ENCODE measurements around the gene SHOX.

Gene SHOX

DNA sequence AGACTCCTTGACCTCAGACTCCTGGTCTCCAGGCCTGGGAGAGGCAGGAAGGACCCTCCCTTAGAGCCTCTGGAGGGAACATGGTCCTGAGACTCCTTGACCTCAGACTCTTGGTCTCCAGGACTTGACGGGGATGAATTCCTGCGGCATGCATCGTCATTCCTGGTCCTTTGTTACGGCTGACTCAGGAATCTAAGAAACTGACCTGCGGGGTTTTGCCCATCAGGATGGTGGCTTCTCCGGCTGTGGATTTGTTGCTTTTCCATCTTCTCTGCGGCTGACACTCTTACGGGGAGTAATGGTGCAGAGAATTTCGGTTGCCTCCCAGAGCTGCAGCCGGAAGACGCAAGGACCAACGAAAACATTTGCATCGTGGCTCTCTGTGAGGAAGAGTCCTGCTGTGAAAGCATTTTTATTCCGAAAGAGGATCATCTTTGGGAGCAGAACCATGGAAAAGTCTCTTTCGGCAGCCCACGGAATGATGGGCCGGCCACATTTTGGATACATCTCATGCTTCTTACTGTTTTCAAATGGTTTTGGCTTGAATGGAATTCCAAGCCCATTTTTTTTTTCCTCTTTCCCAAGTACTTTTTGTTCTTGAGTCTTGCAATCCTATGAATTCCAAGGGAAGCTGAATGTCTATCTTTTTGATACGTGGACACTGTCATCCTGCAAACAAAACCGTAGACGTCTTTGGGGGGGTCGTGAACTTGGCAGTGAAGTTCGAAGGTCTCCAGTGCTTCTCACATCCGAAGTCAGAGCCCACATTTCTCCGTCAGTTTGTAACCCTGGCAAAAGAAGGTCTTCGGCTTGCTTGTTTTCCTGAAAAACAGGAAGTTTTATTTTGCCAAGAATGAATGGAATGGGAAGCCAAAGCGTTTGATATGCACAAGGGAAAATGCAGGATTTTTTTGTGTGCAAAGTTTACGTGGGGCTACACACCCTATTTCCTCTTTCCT is 36.5 kb downstream of the SHOX start:
- no peak for DNase-seq (ENCODE audit: low spot score)

- no peak for DNase-seq (ENCODE audit: low spot score)
These were observed 40.1 kb downstream of the SHOX start for GRCh38 chrX:670645-671044.

GRCh38 chrX:672931-673330 is 42.3 kb downstream of the SHOX start:
- DNase-seq (ENCODE audit: low spot score), result no peak

- no peak for DNase-seq (ENCODE audit: low spot score)
These were observed 44.8 kb downstream of the SHOX start for GRCh38 chrX:675279-675954.

DNA sequence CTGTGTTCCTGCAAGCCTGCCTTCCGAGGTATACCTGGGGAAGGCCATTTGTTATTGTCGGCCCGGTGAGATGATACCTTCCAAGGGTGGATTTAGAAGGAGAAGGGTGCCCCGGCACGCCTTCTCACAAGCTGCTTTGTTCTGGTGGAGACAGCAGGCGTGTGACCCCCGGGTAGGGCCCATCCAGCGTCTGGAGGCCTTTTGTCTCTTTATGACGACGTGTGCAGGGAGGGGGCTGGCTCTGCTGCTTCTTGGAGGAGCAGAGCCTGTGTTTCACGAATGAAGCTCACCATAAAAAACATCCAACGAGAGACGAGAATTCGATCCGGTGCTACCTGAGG is 45.3 kb downstream of the SHOX start:
- no peak for DNase-seq (ENCODE audit: low spot score)

DNA sequence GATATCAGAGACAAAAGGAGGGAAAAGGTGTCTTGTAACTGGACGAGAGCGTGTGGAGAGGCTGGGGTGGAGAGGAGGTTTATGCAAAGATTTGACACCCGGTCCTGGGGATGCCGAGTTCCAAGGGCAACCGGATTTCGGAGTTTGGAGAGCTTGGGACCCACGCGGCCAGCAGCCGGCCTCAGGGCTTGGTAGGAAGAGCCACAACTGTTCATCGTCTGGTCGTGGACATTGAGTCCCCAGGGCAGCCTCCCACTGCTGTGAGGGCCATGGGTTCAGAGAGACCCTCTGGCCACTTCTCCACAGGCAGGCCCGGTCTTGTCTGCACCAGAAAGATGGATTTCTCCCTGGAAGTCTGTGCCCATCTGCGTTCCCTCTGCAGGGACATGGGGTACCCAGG is 46.8 kb downstream of the SHOX start:
- no peak for DNase-seq (ENCODE audit: low spot score)

DNA sequence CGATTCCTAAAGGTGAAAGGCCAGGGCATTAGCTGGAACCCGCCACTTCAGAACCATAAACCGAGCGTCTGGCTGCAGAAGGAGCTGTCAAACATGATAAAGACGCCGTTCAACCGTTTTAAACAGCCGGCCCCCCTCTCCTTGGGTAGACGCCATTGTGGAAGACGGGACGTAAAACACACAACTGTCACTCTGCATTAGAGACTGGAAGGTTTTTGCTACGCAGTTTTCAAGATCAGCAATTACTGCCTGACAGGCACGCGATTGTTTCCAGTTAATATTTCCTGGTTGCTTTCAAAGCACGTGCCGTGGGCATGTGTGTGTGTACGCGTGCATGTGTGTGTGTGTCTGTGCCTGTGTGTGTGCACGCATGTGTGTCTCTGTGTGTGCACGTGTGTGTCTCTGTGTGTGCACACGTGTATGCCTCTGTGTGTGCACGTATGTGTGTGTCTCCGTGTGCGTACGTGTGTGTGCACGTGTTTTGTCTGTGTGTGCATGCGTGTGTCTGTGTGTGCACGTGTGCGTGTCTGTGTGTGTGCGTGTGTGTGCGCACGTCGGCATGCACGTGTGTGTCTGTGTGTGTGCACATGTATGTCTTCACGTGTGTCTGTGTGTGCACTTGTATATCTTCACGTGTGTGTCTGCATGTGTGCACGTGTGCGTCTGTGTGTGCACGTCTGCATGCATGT is 48.8 kb downstream of the SHOX start:
- no peak for DNase-seq (ENCODE audit: low spot score)

GRCh38 chrX:680062-680461 is 49.5 kb downstream of the SHOX start:
- DNase-seq (ENCODE audit: low spot score), result no peak

GRCh38 chrX:681989-682388 is 51.4 kb downstream of the SHOX start:
- DNase-seq (ENCODE audit: low spot score), result no peak

DNA sequence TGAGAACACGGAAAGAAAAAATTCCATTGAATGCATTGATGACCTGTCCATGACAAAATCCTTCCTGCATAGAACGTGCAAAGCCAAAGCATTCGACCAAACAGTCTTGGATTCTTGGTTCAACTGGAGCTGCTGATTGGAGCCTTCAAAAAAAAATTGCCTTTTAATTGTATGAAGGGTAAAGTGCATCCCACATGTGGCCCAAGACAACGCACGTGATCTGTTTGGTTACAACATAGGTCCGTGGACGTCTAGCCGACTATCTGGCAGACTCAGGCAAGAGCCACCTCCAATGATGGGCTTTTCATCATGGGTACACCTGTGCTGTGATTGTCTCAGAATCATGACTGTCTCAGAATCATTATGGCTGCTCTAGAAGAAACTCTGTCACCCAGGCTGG is 52.3 kb downstream of the SHOX start:
- DNase-seq (ENCODE audit: low spot score), result no peak

DNA sequence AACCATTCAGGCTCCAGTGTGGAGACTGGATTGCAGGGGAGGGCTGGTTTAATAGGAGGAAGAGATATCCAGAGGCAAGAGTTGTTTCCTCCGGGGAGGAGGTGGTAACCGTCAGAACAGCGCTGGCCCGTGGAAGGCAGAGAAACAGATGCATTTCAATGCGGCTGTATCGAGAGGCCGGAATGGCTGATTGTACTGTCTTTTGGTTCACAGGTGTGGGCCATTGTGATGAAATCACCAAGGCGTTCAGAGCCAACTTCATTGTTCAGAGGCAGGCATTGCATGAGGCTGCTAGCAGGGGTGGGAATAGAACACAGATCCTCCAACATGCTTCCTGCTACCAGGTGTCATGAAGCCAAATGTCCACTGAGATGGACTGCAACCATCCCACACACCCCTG is 53.0 kb downstream of the SHOX start:
- DNase-seq (ENCODE audit: low spot score), result no peak

- DNase-seq (ENCODE audit: low spot score), result no peak
These were observed 54.8 kb downstream of the SHOX start for GRCh38 chrX:685120-686032.

GRCh38 chrX:689983-690382 is 59.4 kb downstream of the SHOX start:
- DNase-seq (ENCODE audit: low spot score), result no peak

GRCh38 chrX:694800-695199 is 64.2 kb downstream of the SHOX start:
- DNase-seq (ENCODE audit: low spot score), result no peak

DNA sequence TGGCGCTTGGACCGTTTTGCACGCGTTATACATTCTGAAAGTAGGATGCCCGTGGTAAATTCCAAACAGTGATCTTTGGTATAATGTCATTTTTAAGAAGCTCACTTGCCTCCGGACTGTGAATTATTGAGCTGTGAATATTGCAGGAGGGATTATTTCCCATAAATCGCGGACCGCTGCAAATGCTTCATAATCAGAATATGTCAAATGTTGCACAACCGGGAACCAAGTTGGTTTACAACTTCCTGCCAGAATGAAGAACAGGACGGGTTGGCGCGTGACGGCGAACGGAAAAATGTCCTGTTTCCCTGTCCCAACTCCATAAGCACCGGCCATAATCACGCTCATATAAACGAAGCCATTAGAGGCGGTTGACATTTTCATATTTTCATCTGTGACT is 67.6 kb downstream of the SHOX start:
- no peak for DNase-seq (ENCODE audit: low spot score)

DNA sequence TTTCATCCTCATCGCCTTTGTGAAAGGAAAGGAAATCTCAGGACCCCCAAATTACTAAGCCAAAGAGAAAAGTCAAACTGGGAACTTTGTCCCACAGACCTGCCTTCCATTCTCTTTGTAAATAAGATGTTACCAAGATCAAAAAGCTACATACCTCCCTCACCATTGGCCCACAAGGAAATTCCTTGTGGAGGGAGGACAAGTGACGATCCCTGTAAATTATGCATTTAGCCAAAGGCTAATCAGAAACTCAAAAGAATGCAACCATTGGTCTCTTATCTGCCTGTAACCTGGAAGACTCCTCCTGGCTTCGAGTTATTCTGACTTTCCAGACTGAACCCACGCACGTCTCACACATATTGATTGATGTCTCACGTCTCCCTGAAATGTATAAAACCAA is 70.3 kb downstream of the SHOX start:
- no peak for DNase-seq (ENCODE audit: low spot score)

GRCh38 chrX:701673-702072 is 71.1 kb downstream of the SHOX start:
- no peak for DNase-seq (ENCODE audit: low spot score)

DNA sequence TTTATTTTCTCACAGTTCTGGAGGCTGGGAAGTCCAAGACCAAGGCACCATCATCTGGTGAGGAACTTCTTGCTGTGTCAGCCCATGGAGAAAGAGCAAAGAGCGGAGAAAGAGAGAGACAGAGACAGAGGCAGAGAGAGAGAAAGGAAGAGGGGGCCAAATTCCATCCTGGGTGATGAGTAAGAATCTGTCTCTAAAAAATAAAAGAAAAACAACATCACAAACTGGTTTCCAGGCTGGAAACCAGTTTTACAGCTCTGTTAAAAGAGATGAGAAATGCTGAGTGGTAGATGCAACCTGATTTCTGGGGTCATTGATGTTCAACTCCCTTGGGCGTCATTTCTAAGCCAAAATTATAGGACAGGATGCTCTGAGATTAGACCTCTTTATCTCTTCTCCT is 72.9 kb downstream of the SHOX start:
- no peak for DNase-seq (ENCODE audit: low spot score)

DNA sequence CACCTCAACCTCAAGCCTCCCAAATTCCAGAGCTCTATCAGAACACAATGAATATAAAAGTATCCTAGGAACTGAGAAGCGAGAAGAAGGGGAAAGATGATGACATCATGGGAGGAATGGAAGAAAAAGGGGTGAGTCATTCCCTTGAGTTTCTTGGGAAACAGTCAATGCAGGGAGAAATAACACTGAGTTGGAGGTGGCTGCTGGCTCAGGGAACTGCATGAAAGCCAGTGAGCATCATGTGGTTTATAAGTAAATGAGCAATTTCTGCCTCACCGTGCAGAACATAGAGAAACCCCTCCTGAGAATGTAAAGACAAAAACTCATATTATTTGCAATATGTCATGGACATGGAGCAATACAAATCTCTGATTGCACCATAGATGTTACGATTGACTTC is 73.3 kb downstream of the SHOX start:
- DNase-seq (ENCODE audit: low spot score), result no peak

Data from globus pallidus (tissue), 1 donor.